HL-60 (cell line): ENCODE measurements around the gene GAS6.

Experiments
- DNase-seq, 2 experiments: peaks; one replicate each; pipeline ENCODE4 v3.0.0-alpha.2; 2010 to 2020; ENCODE audit warnings: low read depth in 1 of 2, low spot score in 1 of 2
- H3K27ac ChIP-seq: fragments of 250-450 bp; sonication (Bioruptor Pico); replicated peaks from 2 replicates; pipeline ENCODE4 v1.5.1; 2020; ENCODE audit warnings: mild to moderate bottlenecking, moderate library complexity
- H3K27me3 ChIP-seq: fragments of 250-450 bp; sonication (Bioruptor Pico); 2 replicates; pipeline ENCODE4 v1.5.1; 2021; ENCODE audit warnings: mild to moderate bottlenecking, moderate library complexity; ENCODE audit not compliant: insufficient read depth, poor library complexity, severe bottlenecking
- H3K4me3 ChIP-seq: replicated peaks from 2 replicates; pipeline ENCODE4 v1.5.1; 2011; ENCODE audit warnings: mild to moderate bottlenecking, control low read depth, low read length; ENCODE audit not compliant: insufficient read depth
- GABPA ChIP-seq: IDR thresholded peaks from 2 replicates; pipeline ENCODE4 v1.6.1; 2012; ENCODE audit warnings: low read depth
- POLR2AphosphoS5 ChIP-seq: IDR thresholded peaks from 2 replicates; pipeline ENCODE4 v1.6.1; 2012; ENCODE audit warnings: low read depth
- SPI1 ChIP-seq: IDR thresholded peaks from 2 replicates; pipeline ENCODE4 v1.6.1; 2012; ENCODE audit warnings: low read depth, mild to moderate bottlenecking, borderline replicate concordance
- TF ChIP-seq, protein P1 (sequence below): IDR thresholded peaks from 2 replicates; pipeline ENCODE4 v1.6.1; 2012; ENCODE audit warnings: low read depth; ENCODE audit not compliant: insufficient replicate concordance
- TF ChIP-seq, protein P2 (sequence below): IDR thresholded peaks from one replicate; pipeline ENCODE4 v1.5.1; 2011; ENCODE audit warnings: low read length, control low read depth, inconsistent platforms; ENCODE audit not compliant: insufficient read depth

The GAS6 gene

DNA sequence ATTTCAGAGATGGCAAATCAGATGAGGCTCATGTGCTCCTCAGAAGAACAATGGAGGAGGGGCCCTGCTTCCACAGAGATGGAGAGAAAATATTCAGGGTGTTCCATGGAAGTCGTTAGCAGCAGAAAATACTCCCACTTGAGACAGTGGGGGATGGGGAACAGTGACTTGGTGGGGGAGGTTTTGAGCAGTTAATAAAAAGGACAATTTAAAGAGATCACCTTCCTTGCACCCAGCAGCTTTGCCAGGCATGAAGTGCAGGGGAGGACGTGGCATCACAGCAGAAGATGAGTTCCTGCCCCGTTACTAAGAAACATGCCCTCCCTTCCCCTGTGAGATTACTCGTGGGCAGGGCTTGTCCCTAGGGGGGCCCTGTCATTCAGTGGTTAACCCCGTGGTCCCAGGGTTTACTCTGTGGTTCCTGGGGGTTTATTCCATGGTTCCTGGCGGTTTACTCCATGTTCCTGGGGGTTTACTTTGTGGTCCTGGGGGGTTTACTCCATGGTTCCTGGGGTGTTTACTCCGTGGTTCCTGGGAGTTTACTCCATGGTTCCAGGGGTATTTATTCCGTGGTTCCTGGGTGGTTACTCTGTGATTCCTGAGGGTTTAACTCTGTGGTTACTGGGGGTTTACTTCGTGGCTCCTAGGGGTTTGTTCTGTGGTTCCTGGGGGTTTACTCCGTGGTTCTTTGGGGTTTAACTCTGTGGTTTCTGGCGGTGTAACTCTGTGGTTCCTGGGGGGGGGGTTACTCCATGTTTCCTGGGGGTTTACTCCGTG, 55.6 kb downstream of the GAS6 start:
- TF ChIP-seq SPI1 = no peak
- no peak for TF ChIP-seq POLR2AphosphoS5
- no peak for TF ChIP-seq GABPA
- TF ChIP-seq, protein P1, sequence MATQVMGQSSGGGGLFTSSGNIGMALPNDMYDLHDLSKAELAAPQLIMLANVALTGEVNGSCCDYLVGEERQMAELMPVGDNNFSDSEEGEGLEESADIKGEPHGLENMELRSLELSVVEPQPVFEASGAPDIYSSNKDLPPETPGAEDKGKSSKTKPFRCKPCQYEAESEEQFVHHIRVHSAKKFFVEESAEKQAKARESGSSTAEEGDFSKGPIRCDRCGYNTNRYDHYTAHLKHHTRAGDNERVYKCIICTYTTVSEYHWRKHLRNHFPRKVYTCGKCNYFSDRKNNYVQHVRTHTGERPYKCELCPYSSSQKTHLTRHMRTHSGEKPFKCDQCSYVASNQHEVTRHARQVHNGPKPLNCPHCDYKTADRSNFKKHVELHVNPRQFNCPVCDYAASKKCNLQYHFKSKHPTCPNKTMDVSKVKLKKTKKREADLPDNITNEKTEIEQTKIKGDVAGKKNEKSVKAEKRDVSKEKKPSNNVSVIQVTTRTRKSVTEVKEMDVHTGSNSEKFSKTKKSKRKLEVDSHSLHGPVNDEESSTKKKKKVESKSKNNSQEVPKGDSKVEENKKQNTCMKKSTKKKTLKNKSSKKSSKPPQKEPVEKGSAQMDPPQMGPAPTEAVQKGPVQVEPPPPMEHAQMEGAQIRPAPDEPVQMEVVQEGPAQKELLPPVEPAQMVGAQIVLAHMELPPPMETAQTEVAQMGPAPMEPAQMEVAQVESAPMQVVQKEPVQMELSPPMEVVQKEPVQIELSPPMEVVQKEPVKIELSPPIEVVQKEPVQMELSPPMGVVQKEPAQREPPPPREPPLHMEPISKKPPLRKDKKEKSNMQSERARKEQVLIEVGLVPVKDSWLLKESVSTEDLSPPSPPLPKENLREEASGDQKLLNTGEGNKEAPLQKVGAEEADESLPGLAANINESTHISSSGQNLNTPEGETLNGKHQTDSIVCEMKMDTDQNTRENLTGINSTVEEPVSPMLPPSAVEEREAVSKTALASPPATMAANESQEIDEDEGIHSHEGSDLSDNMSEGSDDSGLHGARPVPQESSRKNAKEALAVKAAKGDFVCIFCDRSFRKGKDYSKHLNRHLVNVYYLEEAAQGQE = no peak
- TF ChIP-seq, protein P2, sequence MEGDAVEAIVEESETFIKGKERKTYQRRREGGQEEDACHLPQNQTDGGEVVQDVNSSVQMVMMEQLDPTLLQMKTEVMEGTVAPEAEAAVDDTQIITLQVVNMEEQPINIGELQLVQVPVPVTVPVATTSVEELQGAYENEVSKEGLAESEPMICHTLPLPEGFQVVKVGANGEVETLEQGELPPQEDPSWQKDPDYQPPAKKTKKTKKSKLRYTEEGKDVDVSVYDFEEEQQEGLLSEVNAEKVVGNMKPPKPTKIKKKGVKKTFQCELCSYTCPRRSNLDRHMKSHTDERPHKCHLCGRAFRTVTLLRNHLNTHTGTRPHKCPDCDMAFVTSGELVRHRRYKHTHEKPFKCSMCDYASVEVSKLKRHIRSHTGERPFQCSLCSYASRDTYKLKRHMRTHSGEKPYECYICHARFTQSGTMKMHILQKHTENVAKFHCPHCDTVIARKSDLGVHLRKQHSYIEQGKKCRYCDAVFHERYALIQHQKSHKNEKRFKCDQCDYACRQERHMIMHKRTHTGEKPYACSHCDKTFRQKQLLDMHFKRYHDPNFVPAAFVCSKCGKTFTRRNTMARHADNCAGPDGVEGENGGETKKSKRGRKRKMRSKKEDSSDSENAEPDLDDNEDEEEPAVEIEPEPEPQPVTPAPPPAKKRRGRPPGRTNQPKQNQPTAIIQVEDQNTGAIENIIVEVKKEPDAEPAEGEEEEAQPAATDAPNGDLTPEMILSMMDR = no peak
- Histone ChIP-seq H3K4me3 (no peak overlapping the region), H3K27ac (no peak overlapping the region), H3K27me3 (no peaks in the 10 kb centered on the region)
- no peak for DNase-seq

DNA sequence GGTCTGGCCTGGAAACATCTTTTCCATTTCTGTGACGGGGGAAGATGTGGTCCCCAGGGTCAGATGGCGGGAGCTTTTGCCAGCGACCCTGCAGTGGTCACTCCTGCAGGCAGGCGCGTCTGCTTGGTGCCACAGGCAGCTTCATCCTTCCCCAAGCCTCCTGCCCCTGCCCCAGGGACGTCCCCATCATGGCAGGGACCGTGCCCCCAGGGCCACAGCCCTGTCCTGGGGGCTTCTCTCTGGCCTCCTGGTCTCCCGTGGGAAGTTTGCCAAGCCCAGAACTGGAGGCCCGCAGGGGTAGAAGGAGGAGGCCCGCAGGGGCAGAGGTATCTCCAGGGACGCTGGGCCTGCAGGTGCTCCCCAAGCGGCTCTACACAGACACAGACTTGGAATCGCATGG, 57.4 kb downstream of the GAS6 start:
- Histone ChIP-seq H3K27me3 (no peaks in the 10 kb centered on the region), H3K27ac (no peak overlapping the region), H3K4me3 (no peak overlapping the region)
- DNase-seq = no peak
- TF ChIP-seq POLR2AphosphoS5 (no peak), SPI1 (no peak), GABPA (no peak)
- TF ChIP-seq, protein P1 = no peak
- TF ChIP-seq, protein P2 = no peak

DNA sequence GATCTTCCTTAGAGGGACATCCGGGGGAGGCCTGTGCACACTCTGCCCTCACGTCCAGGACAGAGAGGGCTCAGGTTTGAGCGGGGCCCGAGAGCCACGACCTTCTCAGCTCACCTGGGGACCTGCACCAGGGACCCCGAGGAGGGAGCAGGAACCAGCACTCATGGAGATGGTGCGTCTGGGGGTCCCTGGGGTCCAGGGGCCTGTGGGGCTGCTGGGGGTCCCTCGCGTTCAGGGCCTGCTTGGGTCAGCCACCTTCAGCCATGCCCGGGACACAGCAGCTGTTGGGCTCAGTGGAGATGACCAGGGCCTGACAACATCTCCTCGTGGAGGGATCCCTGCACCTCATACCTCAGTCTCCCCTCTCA, 57.8 kb downstream of the GAS6 start:
- TF ChIP-seq, protein P1 = no peak
- TF ChIP-seq GABPA (no peak), SPI1 (no peak), POLR2AphosphoS5 (no peak)
- TF ChIP-seq, protein P2 = no peak
- Histone ChIP-seq H3K27me3 (no peaks in the 10 kb centered on the region), H3K4me3 (no peak overlapping the region), H3K27ac (no peak overlapping the region)
- DNase-seq = no peak
